Left renal cortex interstitium (tissue), 4 donors: ENCODE measurements around the gene CCT3. TPM values are rescaled to one million over a fixed set of nuclear protein-coding genes. Genes with fewer than 3 reads are reported as not detected.
"Not testable (repeated sequence)": the region's sequence is repeated elsewhere in the genome, so short reads cannot be mapped to it uniquely, and the experiment has no call there.

ENCODE experiments used
- DNase-seq, 4 donors: peaks; one replicate each; pipeline ENCODE4 v3.0.0-alpha.2; 2013; ENCODE audit warnings: low read depth in 4 of 4, low spot score in 2 of 4, missing footprints in 1 of 4
- polyA plus RNA-seq, 4 donors: library from polyadenylated mRNA; unstranded; fragments of 120-200 nt; gene quantifications; one replicate each; pipeline ENCODE4 v1.2.1, GENCODE V29; 2013; ENCODE audit not compliant: insufficient read length in 4 of 4

The CCT3 gene
- polyA plus RNA-seq, 4 donors, result 313 to 386 (median 330) TPM

GRCh38 chr1:156337052-156337887 is 822 bp downstream of the CCT3 start:
- no peak for DNase-seq

GRCh38 chr1:156336242-156336641 is 1.9 kb downstream of the CCT3 start:
- no peak for DNase-seq

GRCh38 chr1:156323179-156323578 is 14.9 kb downstream of the CCT3 start:
- not testable (repeated sequence) for DNase-seq

GRCh38 chr1:156320560-156320959 is 17.5 kb downstream of the CCT3 start:
- DNase-seq, result no peak

DNA sequence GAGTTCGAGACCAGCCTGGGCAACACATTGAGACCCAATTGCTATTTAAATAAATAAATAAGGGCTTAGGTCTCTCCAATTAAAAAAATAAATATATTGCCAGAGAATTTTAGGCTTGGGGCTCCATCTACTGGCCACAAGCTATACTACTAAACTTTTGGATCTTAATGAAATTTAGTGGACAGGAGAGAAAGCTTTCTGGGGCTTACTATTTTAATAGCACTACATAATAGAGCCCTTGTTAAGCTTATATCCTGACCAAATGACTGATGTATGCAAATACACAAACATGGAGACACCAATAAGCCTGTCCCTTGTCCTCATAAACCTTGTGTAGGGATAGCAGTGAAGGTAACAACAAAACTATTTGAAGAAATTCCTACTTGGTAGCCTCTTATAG is 18.4 kb downstream of the CCT3 start:
- no peak for DNase-seq

DNA sequence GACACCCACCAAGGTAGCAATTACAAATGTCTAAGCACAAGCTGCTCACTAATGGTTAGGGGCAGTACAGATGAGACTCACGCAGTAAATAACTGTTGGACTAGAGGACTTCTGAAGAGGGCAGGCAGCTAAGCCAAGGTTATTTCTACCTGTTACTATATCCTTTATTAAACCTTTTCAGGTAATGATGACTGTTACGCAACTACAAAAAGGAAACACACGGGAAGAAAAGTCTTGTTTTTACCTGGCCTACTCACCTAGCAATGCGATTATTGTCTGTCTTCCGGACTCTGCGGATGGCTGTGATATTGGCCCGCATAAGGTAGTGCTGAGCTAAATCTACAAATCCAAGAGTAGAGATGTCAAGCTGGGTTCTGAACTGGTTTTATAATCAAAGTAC is 21.2 kb downstream of the CCT3 start:
- no peak for DNase-seq

DNA sequence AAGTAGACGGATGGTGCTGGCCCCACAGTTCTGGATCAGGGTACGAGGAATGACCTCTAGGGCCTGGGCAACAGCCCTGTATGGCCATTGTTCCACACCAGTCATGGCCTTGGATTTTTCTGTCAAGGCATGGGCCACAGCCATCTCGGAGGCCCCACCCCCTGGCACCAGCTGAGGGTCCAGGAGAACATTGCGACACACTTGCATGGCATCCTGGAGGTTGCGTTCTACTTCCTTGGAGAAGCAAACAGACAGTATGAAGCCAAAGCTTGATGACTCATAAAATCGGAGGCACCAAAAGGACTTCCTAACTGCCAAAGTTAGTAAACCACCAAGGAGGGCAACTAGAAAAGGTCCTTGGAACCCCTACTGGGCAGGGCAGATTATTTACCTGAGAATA is 27.1 kb downstream of the CCT3 start:
- DNase-seq, result no peak

GRCh38 chr1:156308078-156308477 is 30.0 kb downstream of the CCT3 start:
- DNase-seq, result no peak

GRCh38 chr1:156305215-156305614 is 32.9 kb downstream of the CCT3 start:
- DNase-seq, result no peak

- no peak for DNase-seq
Observed at GRCh38 chr1:156303241-156303640, 34.9 kb downstream of the CCT3 start.

DNA sequence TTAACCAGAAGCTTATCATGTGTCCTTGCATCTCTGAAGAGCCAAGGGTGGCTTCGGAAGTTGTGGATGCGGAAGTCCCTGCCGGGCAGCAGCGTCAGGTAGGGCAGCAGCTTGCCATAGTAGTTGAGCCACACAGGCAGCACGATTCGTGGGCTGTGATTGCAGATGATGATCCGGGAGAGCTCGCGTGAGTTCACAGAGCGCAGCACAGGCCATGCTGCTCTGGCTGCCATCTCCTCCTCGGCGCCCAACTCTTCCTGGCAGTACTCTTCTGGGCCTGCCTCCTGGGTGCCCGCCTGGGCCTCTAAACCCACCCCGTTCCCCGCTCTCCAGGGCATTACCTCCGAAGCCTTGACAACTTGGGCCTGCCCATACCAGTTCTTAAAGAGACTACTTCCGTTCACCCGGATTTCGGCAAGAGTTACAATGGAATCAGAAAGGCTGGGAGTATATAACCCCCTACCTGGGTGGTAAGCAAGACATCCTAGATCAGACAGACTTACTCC is 39.2 kb downstream of the CCT3 start, which contains the start of gene VHLL:
Gene VHLL, minus strand, starts transcription at position 456 of the 506 bp plus-strand sequence. Its CDS starts 118 bp downstream, at position 338.
- no peak for DNase-seq

- DNase-seq, result peak in 2 of 4 donors; percentile 59
Observed at GRCh38 chr1:156295391-156295947, 42.6 kb downstream of the CCT3 start, which contains the start of gene GLMP. GLMP (minus strand) TSS chr1:156295679; CDS start chr1:156295645, 34 bp downstream.

- DNase-seq, result no peak
Observed at GRCh38 chr1:156293895-156294294, 44.2 kb downstream of the CCT3 start.

DNA sequence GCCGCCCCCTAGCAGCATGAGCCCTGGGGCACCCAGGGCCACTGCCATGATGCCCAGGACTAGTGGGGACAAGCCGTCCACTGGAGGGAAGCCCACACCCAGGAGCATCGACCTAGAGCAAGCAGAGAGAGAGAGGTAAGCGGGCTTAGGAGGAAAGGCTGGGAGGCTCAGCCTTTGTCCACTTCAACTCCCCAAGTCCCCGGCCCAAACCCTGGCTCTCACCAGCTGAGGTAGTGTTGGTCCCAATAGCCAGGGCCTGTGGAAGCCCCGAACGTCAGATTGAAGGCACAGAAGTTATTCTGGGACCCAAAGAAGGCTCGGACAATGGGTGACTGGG is 45.0 kb downstream of the CCT3 start:
- no peak for DNase-seq

GRCh38 chr1:156291226-156292061 is 46.6 kb downstream of the CCT3 start:
- peak in 3 of 4 donors; percentile 46 to 71 (median 52) for DNase-seq

DNA sequence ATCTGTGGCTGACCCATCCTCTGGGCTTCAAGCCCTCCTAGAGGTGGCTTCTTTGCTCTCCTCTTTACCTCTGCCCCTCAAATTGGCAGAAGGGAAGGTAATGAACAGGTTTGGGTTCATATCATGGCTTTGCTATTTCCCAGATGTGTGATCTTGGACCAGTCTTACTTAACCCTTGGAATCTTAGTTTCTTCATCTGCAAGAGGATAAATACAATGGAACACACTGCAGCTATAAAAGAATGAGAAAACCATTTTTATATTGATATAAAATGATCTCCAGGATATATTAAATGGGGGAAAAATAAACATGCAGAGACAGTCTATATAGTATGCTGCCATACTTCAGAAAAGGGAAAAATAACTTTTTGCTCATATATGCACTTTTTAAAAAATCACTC is 48.2 kb downstream of the CCT3 start:
- no peak for DNase-seq

DNA sequence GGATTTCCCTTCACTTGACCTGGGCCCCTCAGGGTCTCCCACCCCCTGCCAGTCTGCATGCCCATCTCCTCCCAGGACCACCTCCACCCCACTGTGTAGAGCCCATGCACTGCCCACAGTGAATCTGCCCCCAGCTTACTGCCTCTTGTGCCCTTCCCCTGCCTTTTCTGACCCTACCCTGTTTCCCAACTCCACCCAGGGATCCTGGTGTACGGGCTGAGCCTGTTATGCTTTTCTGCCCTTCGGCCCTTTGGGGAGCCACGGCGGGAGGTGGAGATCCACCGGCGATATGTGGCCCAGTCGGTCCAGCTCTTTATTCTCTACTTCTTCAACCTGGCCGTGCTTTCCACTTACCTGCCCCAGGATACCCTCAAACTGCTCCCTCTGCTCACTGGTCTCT is 52.0 kb downstream of the CCT3 start:
- no peak for DNase-seq

GRCh38 chr1:156285437-156285836 is 52.7 kb downstream of the CCT3 start:
- DNase-seq, result no peak

- DNase-seq, result no peak
Observed at GRCh38 chr1:156284757-156285156, 53.3 kb downstream of the CCT3 start.

- no peak for DNase-seq
Observed at GRCh38 chr1:156284112-156284511, 54.0 kb downstream of the CCT3 start, which contains the start of gene TMEM79. TMEM79 (plus strand) TSS chr1:156284325; CDS start chr1:156285227, 902 bp downstream.

- no peak for DNase-seq
Observed at GRCh38 chr1:156283521-156283920, 54.6 kb downstream of the CCT3 start.
